ENCODE results near the gene GRID2. TPM values are rescaled to one million over a fixed set of nuclear protein-coding genes. Genes with fewer than 3 reads are reported as not detected.
"Not testable (repeated sequence)": the region's sequence is repeated elsewhere in the genome, so short reads cannot be mapped to it uniquely, and the experiment has no call there.

The GRID2 gene
- total RNA-seq, 6 experiments from 2014 or later = not detected

DNA sequence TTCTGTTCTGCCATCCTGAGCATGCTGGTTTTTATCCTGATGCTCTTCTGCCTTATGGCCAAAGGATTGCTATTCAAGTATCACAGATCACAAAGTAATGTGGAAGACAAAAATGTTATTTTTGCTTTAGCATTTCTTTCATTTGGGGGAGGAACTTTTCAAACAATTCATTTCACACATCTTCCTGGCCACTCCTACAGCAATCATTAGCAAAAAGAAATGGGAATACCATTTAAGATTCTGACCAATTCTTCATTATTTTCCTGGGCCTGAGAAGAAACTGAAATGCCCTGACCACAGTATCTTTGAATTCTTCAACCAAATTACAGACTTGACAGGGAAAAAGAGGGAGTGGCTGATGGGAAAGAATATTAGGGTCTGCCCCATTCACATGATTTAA lies 38.0 kb upstream of the GRID2 start:
- Mint-ChIP-seq H3K4me3 (no peak overlapping the region), H3K27ac (no peak overlapping the region), H3K4me1 (ENCODE audit: low read depth) (no peaks in the 10 kb centered on the region), H3K36me3 (ENCODE audit: low read depth) (no peaks in the 10 kb centered on the region), H3K9me3 (no peaks in the 10 kb centered on the region; the same call in 1 of the 2 replicates), H3K27me3 (ENCODE audit: insufficient read depth) (no peaks in the 10 kb centered on the region)
- DNase-seq = no peak
- TF ChIP-seq, protein P1, sequence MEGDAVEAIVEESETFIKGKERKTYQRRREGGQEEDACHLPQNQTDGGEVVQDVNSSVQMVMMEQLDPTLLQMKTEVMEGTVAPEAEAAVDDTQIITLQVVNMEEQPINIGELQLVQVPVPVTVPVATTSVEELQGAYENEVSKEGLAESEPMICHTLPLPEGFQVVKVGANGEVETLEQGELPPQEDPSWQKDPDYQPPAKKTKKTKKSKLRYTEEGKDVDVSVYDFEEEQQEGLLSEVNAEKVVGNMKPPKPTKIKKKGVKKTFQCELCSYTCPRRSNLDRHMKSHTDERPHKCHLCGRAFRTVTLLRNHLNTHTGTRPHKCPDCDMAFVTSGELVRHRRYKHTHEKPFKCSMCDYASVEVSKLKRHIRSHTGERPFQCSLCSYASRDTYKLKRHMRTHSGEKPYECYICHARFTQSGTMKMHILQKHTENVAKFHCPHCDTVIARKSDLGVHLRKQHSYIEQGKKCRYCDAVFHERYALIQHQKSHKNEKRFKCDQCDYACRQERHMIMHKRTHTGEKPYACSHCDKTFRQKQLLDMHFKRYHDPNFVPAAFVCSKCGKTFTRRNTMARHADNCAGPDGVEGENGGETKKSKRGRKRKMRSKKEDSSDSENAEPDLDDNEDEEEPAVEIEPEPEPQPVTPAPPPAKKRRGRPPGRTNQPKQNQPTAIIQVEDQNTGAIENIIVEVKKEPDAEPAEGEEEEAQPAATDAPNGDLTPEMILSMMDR (IDR thresholded peaks at IDR 0.05) = no peak

DNA sequence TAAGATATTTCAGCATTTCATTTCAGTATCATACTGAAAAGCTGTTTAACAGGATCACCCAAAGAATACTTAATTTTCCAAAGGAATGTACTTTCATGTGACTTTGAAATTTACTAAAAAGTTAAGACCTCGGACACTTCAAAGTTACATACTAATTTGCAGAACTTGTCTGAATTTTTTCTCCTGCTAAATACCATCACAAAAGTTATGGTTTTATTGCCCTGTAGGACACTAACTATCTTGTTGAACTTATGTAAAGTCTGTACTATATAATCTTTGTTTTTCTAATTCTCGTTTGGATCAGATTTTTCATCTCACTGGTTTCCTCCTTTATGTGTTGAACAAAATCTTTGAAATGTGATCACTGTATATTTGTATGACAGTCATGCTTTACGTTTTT lies 37.2 kb upstream of the GRID2 start:
- TF ChIP-seq, protein P1 (IDR thresholded peaks at IDR 0.05) = no peak
- Mint-ChIP-seq H3K36me3 (ENCODE audit: low read depth) (no peaks in the 10 kb centered on the region), H3K27ac (no peak overlapping the region), H3K4me1 (ENCODE audit: low read depth) (no peaks in the 10 kb centered on the region), H3K4me3 (no peak overlapping the region), H3K27me3 (ENCODE audit: insufficient read depth) (no peaks in the 10 kb centered on the region), H3K9me3 (no peaks in the 10 kb centered on the region; the same call in 1 of the 2 replicates)
- no peak for DNase-seq

DNA sequence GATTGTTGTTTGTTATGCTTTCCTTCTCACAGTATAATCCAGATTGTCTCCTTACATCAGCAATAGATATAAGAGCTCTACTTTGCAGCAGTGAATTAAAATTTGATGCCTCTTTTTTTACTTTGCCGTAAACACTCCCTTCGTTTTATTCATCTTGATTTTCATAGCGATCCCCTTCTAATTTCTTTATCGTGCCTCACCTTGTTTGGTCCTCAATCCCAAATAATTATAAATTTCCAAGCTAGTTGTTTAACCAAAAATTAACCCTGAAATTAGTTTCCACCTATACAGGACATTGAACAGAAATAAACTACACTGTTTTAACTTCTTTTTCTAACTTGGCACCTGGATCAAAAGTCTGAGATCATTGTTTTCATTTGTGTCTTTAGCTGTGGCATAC lies 35.1 kb upstream of the GRID2 start:
- Mint-ChIP-seq H3K36me3 (ENCODE audit: low read depth) (no peaks in the 10 kb centered on the region), H3K27ac (no peak overlapping the region), H3K27me3 (ENCODE audit: insufficient read depth) (no peaks in the 10 kb centered on the region), H3K4me3 (no peak overlapping the region), H3K4me1 (ENCODE audit: low read depth) (no peaks in the 10 kb centered on the region), H3K9me3 (no peaks in the 10 kb centered on the region; the same call in 1 of the 2 replicates)
- TF ChIP-seq, protein P1 (IDR thresholded peaks at IDR 0.05) = no peak
- DNase-seq = no peak

DNA sequence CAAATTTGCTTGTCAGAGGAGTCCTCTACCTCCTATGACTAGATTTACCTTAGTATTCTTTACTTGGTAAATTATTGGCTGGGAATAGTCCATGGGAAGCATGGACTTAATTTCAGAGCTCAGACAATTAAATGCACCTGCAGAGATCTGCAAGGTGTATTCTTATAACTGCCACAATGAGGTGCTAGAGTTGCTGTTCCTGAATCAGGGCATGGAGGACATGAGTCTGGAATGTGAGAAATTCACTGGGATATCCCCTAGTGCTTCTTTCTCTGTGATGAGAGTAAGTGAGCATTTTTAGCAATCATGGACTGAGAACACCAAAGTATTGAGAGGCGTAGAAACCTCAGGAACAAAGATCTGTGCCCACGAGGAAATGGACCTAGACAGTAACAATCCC lies 32.9 kb upstream of the GRID2 start:
- Mint-ChIP-seq H3K27me3 (ENCODE audit: insufficient read depth) (no peaks in the 10 kb centered on the region; the same call in 1 of the 2 replicates), H3K36me3 (ENCODE audit: low read depth) (no peaks in the 10 kb centered on the region), H3K9me3 (no peaks in the 10 kb centered on the region; the same call in 1 of the 2 replicates), H3K27ac (no peak overlapping the region), H3K4me3 (no peak overlapping the region), H3K4me1 (ENCODE audit: low read depth) (no peaks in the 10 kb centered on the region)
- no peak for DNase-seq
- TF ChIP-seq, protein P1 (IDR thresholded peaks at IDR 0.05) = no peak

DNA sequence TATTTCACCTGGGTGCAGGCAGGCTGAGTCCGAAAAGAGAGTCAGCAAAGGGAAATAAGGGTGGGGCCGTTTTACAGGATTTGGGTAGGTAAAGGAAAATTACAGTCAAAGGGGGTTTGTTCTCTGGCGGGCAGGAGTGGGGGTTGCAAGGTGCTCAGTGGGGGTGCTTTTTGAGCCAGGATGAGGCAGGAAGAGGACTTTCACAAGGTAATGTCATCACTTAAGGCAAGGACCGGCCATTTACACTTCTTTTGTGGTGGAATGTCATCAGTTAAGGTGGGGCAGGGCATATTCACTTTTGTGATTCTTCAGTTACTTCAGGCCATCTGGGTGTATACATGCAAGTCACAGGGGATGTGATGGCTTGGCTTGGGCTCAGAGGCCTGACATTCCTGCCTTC lies 32.2 kb upstream of the GRID2 start:
- not testable (repeated sequence) for H3K27me3 Mint-ChIP-seq (ENCODE audit: insufficient read depth); H3K4me3 Mint-ChIP-seq; H3K4me1 Mint-ChIP-seq (ENCODE audit: low read depth); H3K27ac Mint-ChIP-seq; H3K9me3 Mint-ChIP-seq; DNase-seq; H3K36me3 Mint-ChIP-seq (ENCODE audit: low read depth)

DNA sequence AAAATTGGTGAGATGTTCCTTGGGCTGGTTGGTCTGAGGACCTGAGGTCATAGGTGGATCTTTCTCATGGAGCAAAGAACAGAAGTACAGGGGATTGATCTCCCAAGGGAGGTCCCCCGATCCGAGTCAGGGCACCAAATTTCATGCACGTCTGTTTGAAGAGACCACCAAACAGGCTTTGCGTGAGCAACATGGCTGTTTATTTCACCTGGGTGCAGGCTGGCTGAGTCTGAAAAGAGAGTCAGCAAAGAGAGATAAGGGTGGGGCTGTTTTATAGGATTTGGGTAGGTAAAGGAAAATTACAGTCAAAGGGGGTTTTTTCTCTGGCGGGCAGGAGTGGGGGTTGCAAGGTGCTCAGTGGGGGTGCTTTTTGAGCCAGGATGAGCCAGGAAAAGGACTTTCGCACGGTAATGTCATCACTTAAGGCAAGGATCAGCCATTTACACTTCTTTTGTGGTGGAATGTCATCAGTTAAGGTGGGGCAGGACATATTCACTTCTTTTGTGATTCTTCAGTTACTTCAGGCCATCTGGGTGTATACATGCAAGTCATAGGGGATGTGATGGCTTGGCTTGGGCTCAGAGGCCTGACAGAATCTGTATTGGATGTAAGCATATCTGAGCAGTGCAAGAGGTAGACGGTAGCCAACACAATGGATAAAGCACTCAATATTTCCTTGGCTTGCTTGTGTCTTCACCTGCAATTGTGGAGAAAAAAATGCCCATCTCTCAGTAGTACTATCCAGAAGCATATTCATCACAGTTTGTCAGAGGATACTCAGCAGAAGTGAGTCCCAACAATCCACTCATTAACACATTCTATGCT lies 26.5 kb upstream of the GRID2 start:
- not testable (repeated sequence) for H3K4me1 Mint-ChIP-seq (ENCODE audit: low read depth); H3K27ac Mint-ChIP-seq; H3K36me3 Mint-ChIP-seq (ENCODE audit: low read depth); DNase-seq; H3K4me3 Mint-ChIP-seq; H3K9me3 Mint-ChIP-seq; H3K27me3 Mint-ChIP-seq (ENCODE audit: insufficient read depth)
